Measurements from ENCODE around the gene GMPPB. TPM values are rescaled to one million over a fixed set of nuclear protein-coding genes. Genes with fewer than 3 reads are reported as not detected.

Gene GMPPB
- total and polyA plus RNA-seq, 2 of the 8 experiments (the other 6 are each of a cell fraction or from before 2014, with no cell fraction given) = 20.9 to 23.9 TPM

- TF ChIP-seq CBX8 (IDR thresholded peaks at IDR 0.05; ENCODE audit: borderline replicate concordance, low read depth, low read length) (no peak), BRCA1 (IDR thresholded peaks at IDR 0.05; ENCODE audit: low read depth, low read length) (no peak), NRF1 (IDR thresholded peaks at IDR 0.05; ENCODE audit: low read depth, low read length) (no peak), CHD1 (IDR thresholded peaks at IDR 0.05; ENCODE audit: low read depth, low read length) (no peak), CTBP2 (IDR thresholded peaks at IDR 0.05; ENCODE audit: borderline replicate concordance, insufficient read depth, insufficient read length, low read length) (no peak), TAF7 (optimal IDR thresholded peaks at IDR 0.05; ENCODE audit: borderline replicate concordance, low read depth, low read length) (peak; percentile 6), KDM4A (IDR thresholded peaks at IDR 0.05; ENCODE audit: low read depth, low read length, severe bottlenecking) (peak; percentile 46), SP1 (IDR thresholded peaks at IDR 0.05; ENCODE audit: low read depth, low read length) (no peak), KDM1A (IDR thresholded peaks at IDR 0.05; ENCODE audit: borderline replicate concordance, low read length) (no peak), BCL11A (IDR thresholded peaks at IDR 0.05; ENCODE audit: low read depth in 2 of 2, low read length in 2 of 2) (no peak), POLR2AphosphoS5 (IDR thresholded peaks at IDR 0.05; ENCODE audit: low read depth, low read length) (0 out of 2 replicates have a peak, but pooled peaks have one; percentile 3)
Observed at GRCh38 chr3:49718858-49719213, 4.9 kb downstream of the GMPPB start (continued).

Measured in H1 (cell line).